ENCODE data around the gene PDE4B. TPM values are rescaled to one million over a fixed set of nuclear protein-coding genes. Genes with fewer than 3 reads are reported as not detected.
"Not testable (repeated sequence)": the region's sequence is repeated elsewhere in the genome, so short reads cannot be mapped to it uniquely, and the experiment has no call there.

PDE4B gene
- total RNA-seq, 4 donors from 2014 or later, result 0.08 to 6.7 (median 3.4) TPM

DNA sequence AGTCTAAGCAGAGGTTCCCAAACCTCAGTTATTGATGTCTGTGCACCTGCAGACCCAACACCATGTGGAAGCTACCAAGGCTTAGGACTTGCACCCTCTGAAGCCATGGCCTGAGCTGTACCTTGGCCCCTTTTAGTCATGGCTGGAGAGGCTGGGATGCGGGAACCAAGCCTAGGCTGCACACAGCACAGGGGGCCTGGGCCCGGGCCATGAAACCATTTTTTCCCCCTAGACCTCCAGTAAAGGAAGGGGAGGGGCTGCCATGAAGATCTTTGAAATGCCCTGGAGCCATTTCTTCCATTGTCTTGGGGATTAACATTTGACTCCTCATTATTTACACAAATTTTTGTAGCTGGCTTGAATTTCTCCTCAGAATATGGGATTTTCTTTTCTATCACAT, 265.9 kb downstream of the PDE4B start:
- no peak for DNase-seq
- intact Hi-C loops (cut with DNase I), result no loop called here
- no peaks in the 10 kb centered on the region for H3K27me3 ChIP-seq
- no peaks in the 10 kb centered on the region for H3K36me3 ChIP-seq
- no peaks in the 10 kb centered on the region for H3K4me1 ChIP-seq
- H3K4me3 ChIP-seq, result no peak overlapping the region
- H3K9me3 ChIP-seq, result no peaks in the 10 kb centered on the region
- no peak overlapping the region for H3K27ac ChIP-seq
- TF ChIP-seq, protein P1, sequence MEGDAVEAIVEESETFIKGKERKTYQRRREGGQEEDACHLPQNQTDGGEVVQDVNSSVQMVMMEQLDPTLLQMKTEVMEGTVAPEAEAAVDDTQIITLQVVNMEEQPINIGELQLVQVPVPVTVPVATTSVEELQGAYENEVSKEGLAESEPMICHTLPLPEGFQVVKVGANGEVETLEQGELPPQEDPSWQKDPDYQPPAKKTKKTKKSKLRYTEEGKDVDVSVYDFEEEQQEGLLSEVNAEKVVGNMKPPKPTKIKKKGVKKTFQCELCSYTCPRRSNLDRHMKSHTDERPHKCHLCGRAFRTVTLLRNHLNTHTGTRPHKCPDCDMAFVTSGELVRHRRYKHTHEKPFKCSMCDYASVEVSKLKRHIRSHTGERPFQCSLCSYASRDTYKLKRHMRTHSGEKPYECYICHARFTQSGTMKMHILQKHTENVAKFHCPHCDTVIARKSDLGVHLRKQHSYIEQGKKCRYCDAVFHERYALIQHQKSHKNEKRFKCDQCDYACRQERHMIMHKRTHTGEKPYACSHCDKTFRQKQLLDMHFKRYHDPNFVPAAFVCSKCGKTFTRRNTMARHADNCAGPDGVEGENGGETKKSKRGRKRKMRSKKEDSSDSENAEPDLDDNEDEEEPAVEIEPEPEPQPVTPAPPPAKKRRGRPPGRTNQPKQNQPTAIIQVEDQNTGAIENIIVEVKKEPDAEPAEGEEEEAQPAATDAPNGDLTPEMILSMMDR (IDR thresholded peaks at IDR 0.05), result no peak
- TF ChIP-seq POLR2A (IDR thresholded peaks at IDR 0.05), result no peak
- WGBS, 2 donors, result 53 to 72% methylated on average over 2 of the region's 2 CpGs

DNA sequence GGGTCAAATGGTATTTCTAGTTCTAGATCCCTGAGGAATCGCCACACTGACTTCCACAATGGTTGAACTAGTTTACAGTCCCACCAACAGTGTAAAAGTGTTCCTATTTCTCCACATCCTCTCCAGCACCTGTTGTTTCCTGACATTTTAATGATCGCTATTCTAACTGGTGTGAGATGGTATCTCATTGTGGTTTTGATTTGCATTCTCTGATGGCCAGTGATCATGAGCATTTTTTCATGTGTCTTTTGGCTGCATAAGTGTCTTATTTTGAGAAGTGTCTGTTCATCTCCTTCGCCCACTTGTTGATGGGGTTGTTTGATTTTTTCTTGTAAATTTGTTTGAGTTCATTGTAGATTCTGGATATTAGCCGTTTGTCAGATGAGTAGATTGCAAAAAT, 274.5 kb downstream of the PDE4B start:
- H3K4me3 ChIP-seq; H3K9me3 ChIP-seq; H3K4me1 ChIP-seq; H3K27ac ChIP-seq; intact Hi-C loops (cut with DNase I); DNase-seq; H3K27me3 ChIP-seq; H3K36me3 ChIP-seq: not testable (repeated sequence)
- WGBS, 2 donors, result 81 to 83% methylated on average over 3 of the region's 4 CpGs

DNA sequence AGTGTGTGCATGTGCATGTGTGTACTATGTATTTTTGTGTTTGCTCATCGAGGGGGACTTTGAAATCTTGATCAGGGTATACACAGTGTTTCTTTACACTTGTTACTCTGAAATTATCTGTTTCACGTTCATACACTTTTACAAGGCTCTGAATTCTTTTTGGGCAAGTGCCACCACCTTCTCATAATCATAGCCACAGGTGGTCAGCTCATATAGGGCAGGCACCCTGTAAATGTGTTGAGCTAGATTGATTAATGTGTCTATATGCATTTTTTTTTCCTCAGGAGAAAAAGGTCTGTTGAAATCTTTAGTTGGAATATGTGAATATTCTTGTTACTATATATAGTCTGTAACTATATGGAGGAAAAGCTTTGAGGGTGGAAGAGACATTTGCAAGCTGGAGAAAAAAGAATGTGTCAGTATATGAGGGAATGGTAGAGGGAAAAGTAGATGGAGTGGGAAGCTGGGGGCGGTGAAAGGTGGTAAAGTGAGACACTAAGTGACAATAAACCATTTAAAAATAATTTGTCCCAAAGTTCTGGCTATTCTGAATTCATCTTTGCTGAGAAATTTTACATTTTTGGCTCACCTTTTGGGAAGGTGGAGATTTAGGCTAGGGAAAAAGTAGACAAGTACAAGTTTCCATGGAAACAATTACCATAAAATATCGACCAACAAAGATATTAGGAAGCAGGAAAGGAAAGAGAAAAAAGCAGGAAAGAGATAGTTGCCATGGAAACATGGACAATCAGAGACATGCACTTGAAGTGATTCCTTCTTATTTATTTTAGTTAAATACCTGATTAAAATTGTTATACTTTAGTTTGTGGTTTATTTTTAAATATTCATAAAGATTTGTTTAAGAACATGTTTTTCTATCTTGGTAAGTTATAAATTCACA, 277.5 kb downstream of the PDE4B start:
- Histone ChIP-seq H3K4me1 (no peaks in the 10 kb centered on the region), H3K9me3 (no peaks in the 10 kb centered on the region), H3K4me3 (no peak overlapping the region), H3K27ac (no peak overlapping the region), H3K27me3 (no peaks in the 10 kb centered on the region), H3K36me3 (no peaks in the 10 kb centered on the region)
- TF ChIP-seq, protein P1 (IDR thresholded peaks at IDR 0.05), result no peak
- TF ChIP-seq POLR2A (IDR thresholded peaks at IDR 0.05), result no peak
- intact Hi-C loops (cut with DNase I), result no loop called here
- WGBS, 2 donors, result 37 to 45% methylated on average over 4 of the region's 4 CpGs
- DNase-seq, result no peak

DNA sequence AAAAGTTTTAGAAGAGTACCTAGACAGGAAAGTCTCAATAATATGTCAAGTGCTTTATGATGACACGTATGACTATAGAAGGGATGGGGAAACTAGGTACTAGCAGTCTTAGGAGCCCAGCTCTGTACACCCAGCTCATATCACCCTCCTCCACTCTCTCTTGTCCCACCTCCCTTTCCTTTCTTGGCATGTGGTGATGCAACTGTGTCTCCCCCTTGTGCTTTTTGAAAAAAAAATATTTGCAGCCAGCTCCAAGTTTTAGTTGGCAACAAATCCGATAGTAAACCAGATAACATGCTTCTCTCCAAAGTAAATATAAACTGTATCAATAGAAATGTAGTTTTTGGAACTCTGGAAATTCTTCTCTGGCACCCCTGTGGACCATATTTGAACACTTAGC, 280.7 kb downstream of the PDE4B start:
- no peaks in the 10 kb centered on the region for H3K27me3 ChIP-seq
- TF ChIP-seq, protein P1 (IDR thresholded peaks at IDR 0.05), result no peak
- no peak for TF ChIP-seq POLR2A (IDR thresholded peaks at IDR 0.05)
- no peak for DNase-seq
- intact Hi-C loops (cut with DNase I), result no loop called here
- H3K4me3 ChIP-seq, result no peak overlapping the region
- WGBS, 2 donors, result 44 to 60% methylated on average over 2 of the region's 2 CpGs
- H3K4me1 ChIP-seq, result no peaks in the 10 kb centered on the region
- no peaks in the 10 kb centered on the region for H3K36me3 ChIP-seq
- H3K9me3 ChIP-seq, result no peaks in the 10 kb centered on the region
- no peak overlapping the region for H3K27ac ChIP-seq

DNA sequence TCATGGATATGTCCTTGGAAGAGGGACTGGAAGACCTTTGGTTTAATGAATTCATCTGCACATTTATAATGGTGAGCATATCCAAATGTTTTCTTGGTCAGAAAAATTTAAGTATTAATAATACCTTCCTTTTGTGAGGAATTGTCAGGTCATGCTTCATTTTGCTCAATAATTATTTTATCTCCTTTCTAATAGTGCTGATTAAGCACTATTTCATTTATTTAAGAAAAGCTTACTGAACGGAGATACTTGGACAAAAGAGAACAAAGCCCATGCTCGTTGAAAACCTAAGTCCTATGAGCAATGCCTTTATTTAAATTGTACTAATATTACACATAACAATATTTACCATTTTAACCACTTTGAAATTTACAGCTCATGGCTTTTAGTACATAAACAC, 281.5 kb downstream of the PDE4B start:
- Histone ChIP-seq H3K4me3 (no peak overlapping the region), H3K27me3 (no peaks in the 10 kb centered on the region), H3K4me1 (no peaks in the 10 kb centered on the region), H3K9me3 (no peaks in the 10 kb centered on the region), H3K27ac (no peak overlapping the region), H3K36me3 (no peaks in the 10 kb centered on the region)
- DNase-seq, result no peak
- TF ChIP-seq POLR2A (IDR thresholded peaks at IDR 0.05), result no peak
- TF ChIP-seq, protein P1 (IDR thresholded peaks at IDR 0.05), result no peak
- intact Hi-C loops (cut with DNase I), result no loop called here
- WGBS, 2 donors, result 33 to 60% methylated on average over 2 of the region's 2 CpGs

Data from esophagus squamous epithelium (tissue), 5 donors.